GM19328 (cell line): ENCODE measurements around the gene NWD2.
"Not testable (repeated sequence)": the region's sequence is repeated elsewhere in the genome, so short reads cannot be mapped to it uniquely, and the experiment has no call there.

Source experiments
- ATAC-seq: cut with Tn5 transposase; IDR thresholded peaks from one replicate; pipeline ENCODE4 v1.9.1; 2021; ENCODE audit warnings: mild to moderate bottlenecking, moderate library complexity; ENCODE audit not compliant: unreplicated experiment

The NWD2 gene, protein sequence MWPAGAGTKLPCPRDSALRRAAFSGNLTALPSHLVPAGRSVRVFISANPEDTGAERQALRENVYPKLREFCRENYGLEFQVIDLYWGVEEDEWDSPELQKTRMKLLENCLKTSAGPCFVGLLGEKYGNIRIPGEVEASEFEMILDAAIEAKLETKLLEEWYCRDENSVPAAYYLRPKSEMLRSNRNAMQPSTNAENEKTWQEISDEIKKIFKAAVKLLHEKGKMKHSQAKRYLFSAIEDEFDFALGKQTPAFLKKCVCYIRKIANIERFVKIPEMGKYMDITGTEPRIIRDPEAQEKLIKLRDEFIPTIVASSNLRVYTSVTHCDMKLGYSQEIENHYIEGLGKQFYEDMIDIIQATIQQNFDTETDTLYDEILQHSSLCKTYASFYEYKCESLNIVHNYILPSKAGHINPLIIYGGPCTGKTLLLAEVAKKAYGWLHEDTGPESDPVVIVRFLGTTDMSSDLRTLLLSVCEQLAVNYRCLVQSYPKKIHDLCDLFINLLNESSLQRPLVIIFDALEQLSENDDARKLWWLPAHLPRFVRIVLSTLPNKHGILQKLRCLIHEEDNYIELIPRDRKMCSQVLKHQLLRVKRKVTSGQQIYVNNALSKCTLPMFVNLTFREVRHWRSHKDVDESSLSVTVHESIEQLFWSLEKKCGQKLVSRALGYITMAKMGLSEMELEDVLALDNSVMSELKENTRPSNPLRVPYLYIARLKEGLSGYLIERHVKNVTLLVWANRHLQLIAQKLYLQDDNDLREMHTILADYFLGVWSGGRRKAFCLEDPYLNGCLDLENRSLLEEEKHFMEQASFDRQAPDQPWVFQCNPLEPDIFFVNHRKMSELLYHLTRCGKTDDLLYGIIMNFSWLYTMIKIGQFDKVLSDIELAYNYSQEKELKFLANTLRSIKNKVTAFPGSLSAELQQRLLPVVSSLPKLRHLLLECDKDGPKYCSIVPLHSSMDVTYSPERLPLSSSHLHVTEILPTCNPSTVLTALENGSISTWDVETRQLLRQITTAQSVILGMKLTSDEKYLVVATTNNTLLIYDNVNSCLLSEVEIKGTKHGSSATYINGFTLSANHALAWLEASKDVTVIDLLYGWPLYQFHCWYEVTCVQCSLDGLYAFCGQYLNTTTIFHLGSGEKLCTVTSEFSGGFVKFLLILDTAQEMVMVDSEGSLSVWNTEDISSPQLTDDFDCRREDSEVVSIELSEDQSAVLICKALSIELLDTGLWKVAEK (N-terminal part only)

GRCh38 chr4:37244583-37245390 is at the start of gene NWD2:
Gene NWD2 (plus strand): TSS chr4:37244743. CDS start chr4:37245068, 325 bp downstream.
- no peak for ATAC-seq

GRCh38 chr4:37197899-37198298 is 46.6 kb upstream of the NWD2 start:
- no peak for ATAC-seq

GRCh38 chr4:37204740-37205139 is 39.8 kb upstream of the NWD2 start:
- not testable (repeated sequence) for ATAC-seq

DNA sequence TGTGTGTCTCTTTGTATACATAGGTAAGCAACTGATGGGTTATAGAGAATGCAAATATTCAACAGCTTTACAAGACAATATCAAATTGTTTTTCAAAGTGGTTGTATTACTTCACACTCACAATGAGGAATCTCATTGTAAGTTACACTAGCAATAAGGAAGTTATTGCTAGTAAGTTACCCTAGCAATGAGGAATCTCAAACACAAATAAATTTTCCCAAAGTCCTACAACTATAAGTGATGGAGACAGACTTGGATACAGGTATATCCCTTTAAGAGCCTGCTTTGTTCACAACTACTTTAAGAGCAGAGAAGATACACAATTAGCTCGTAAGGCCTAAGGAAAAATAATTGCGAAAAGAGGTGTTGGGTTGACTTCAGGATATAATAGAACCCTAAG is 28.3 kb upstream of the NWD2 start:
- ATAC-seq = no peak

GRCh38 chr4:37219242-37219641 is 25.3 kb upstream of the NWD2 start:
- ATAC-seq = no peak

DNA sequence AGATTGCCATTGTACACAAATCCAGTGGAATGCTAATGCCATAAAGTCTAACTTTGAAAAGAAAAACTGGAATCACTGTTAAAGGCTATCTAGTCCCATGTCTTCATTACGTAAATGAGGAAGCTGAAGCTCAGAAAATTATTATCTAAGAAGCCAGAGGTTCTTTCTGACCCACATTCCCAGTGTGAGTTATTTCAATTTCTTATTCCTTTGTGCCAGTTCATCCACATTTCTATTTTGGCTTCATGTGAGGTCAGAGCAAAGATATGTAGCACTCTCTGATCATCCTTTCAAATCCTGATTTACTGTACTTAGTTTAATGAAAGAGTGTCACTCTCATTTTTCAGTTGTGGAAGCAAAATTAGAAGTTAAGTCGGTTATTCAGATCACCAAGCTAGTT is 24.6 kb upstream of the NWD2 start:
- ATAC-seq = no peak

GRCh38 chr4:37220685-37221084 is 23.9 kb upstream of the NWD2 start:
- no peak for ATAC-seq

- no peak for ATAC-seq
Measured at GRCh38 chr4:37223732-37224131, 20.8 kb upstream of the NWD2 start.

DNA sequence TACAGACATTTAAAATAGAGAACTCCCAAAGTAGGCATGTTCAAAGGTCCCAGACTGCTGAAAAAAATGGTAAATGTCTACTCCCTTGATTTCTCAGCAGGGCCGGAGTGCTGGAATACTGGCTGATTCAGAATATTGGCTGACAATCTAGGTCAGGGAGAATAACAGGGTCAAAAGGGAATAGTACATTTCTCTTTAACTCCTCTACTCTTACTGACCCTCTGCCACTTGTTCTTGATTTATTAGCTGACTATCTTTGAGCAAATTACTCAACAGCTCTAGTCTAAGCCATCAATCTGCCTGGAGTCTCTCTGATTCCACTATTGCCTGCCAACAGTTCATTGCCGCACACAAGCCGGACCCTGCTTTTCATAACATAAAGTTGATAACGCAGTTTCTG is 19.7 kb upstream of the NWD2 start:
- no peak for ATAC-seq

DNA sequence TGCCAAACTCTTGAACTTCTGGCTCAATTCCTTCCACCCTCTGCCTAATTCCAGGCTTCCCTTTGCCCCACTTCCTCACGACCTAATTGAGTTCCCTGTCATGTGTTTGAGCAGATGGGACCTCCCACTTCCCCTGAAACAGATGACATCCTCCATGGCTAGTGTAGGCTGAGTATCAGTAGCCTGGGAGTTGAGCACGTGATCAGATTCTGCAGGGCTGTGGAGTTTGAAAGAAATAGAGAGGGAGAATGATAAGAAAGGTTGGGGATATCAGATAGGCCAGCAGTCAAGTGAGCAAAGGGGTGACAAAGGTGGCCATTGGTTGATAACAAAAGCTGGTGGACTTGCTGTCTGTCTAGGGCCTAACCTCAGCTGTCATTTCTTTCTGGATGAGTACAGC is 18.8 kb upstream of the NWD2 start:
- ATAC-seq = no peak

DNA sequence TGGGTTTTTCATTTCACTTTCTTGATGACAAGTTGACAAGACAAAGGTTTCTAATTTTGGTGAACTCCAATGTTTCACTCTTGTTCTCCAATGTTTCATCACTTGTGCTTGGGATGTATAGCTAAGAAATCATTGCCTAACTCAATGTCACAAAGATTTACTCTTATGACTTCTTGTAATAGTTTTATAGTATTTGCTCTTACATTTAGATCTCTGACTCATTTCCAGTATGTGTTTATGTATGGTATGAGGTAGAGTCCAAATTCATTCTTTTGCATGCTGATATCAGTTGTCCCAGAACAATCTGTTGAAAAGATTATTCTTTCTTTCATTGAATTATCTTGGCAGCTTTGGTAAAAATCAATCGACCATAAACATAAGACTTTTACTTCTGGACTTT is 12.2 kb upstream of the NWD2 start:
- no peak for ATAC-seq

GRCh38 chr4:37236165-37236564 is 8.4 kb upstream of the NWD2 start:
- no peak for ATAC-seq

DNA sequence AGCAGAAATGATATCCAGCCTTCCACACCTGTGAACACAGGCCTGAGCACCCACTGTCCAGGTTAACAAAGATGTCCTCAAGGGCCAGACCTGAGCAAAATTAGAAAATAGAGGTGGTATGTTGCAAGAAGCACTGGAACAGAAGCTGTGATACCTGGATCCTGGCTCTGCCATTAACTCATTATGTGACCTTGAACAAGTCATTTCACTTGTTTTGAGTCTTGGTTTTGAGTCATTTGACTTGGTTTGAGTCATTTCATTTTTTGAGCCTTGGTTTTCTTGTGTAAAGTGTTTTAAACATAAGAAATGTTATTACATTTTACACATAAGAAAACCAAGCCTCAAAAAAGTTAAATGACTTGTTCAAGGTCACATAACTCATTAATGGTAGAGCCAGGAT is 2.9 kb upstream of the NWD2 start:
- no peak for ATAC-seq

GRCh38 chr4:37243051-37243450 is 1.5 kb upstream of the NWD2 start:
- ATAC-seq = no peak

DNA sequence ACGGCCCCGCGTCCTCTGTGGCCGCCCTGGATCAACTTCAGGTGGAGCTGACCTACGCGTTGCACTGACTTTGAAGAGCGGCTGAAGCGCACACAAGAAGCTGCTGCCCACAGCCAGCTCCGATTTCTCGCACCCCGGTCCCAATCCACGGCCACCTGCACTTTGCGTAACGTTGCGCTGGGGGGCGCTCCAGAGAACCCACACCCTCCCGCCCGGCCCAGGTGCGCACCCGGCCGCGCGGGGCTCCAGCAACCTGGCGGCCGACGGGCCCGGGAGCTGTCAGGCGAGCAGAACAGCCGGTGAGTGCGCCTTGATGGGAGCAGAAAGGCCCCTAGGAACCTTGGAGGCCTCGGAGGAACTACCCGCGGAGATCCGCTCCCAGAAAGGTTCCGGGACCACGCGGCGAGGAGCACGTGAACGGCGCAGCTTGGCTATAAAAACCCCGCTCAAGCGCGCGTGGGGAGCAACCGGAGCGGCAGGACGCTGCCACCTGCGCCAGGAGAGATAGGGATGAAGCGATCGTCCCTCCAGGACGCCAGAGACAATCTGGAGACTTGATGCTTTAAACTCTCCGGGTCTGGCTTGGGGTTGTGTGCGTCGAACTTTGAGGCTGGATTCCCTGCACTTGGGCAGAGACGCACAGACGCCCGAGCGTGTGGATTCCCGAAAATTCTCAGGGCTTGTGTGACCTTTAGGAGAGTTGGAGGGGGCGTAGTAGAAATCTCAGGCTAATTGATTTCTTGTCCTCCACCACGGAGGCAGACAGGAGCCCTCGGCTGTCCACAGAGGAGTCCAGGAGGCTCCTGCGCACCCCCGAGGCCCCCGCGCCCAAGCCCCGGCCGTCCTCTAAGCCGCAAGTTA is 591 bp upstream of the NWD2 start:
- no peak for ATAC-seq

- ATAC-seq = no peak
Measured at GRCh38 chr4:37245391-37245954, 930 bp downstream of the NWD2 start.

DNA sequence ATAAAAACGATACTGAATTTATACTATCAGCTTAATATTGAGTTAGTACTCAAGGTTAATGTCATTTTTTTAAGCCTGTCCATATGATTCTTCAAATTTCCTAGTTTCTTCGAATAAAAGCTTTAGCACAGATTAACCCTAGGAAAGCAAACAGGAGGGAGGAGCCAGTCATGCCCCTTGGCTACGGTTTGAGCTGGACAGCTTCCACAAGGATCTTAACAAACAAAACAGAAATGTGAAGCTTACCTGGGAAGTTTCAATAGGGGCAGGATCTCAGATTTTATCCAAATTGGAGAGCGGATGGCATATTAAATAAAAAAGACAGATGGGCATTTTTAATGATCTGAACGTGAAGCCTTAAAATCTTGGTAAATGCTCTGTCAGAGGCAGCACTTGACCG is 2.3 kb downstream of the NWD2 start:
- ATAC-seq = no peak

DNA sequence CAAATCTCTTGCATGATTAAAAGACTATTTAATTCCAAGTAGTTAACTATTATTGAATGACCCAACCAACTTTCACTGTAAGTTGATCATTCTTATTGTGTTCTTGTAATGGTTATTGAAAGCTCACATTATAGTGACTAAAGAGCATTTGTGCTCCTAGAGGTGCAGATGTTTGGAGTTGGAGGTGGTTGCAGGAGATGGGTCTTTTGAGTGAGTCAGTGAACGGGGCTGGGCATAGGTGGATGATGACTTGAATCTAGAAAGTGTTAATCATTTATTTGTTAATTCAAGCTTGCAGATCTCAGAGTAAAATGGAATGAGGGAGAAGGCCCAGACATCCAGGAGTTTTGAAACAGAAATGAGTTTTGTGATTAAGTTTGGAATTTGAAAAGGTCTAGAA is 13.7 kb downstream of the NWD2 start:
- ATAC-seq = no peak

DNA sequence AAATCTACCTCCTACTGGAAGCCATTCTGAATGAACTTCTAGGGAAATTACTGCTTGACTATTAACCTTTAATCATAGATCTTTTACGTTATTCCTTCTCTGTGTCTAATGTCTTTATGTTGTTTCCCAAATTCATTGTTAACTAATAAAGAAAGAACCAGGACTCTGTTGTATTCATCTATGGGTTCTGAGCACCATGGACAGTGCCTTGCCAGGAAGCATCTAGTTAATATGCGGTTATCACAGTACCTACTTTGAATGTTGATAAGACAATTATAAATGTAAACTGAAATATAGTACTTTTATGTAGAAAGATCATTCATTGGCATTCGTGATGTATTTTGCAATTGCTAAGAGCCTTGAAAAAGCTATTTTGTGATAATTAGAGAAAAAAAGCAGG is 23.8 kb downstream of the NWD2 start:
- ATAC-seq = no peak
